D721Med (cell line): Measurements from ENCODE around the gene ENTREP1.
"Not testable (repeated sequence)": the region's sequence is repeated elsewhere in the genome, so short reads cannot be mapped to it uniquely, and the experiment has no call there.

Experiments
- DNase-seq: peaks from one replicate; pipeline ENCODE4 v3.0.0; 2011; ENCODE audit warnings: low spot score; ENCODE audit not compliant: insufficient read length
- FAIRE-seq: peaks from 2 replicates; lab custom pipeline; 2011; peaks lifted over from hg19 to GRCh38; lab: Jason Lieb, UNC
- CTCF ChIP-seq: IDR thresholded peaks from 2 replicates; pipeline ENCODE4 v1.5.1; 2012; ENCODE audit warnings: mild to moderate bottlenecking, control low read depth; ENCODE audit not compliant: insufficient read depth; ENCODE audit errors: missing control alignments

The ENTREP1 gene

GRCh38 chr9:69400470-69400869 is 75.5 kb downstream of the ENTREP1 start:
- FAIRE-seq: no peak
- DNase-seq: no peak
- no peak for TF ChIP-seq CTCF

GRCh38 chr9:69409936-69410335 is 84.9 kb downstream of the ENTREP1 start:
- not testable (repeated sequence) for FAIRE-seq, DNase-seq

- no peak for TF ChIP-seq CTCF
- no peak for FAIRE-seq
- DNase-seq: no peak
Observed at GRCh38 chr9:69411246-69411645, 86.2 kb downstream of the ENTREP1 start.

- DNase-seq (no peak), FAIRE-seq (no peak)
- no peak for TF ChIP-seq CTCF
Observed at GRCh38 chr9:69411931-69412740, 87.1 kb downstream of the ENTREP1 start.

- DNase-seq: peak; percentile 40
- peak; percentile 50 for TF ChIP-seq CTCF
- no peak for FAIRE-seq
Observed at GRCh38 chr9:69412741-69413150, 87.7 kb downstream of the ENTREP1 start.

GRCh38 chr9:69420611-69421270 is 95.7 kb downstream of the ENTREP1 start:
- no peak for FAIRE-seq

More at GRCh38 chr9:69420611-69421270, 95.7 kb downstream of the ENTREP1 start:
- no peak for DNase-seq
- no peak for TF ChIP-seq CTCF
